Thoracic aorta (tissue), 2 donors: ENCODE measurements around the gene ENOX1. TPM values are rescaled to one million over a fixed set of nuclear protein-coding genes. Genes with fewer than 3 reads are reported as not detected.

ENCODE experiments used
- ATAC-seq: fragments of 150-250 bp; one replicate; pipeline ENCODE4 v1.8.0; 2017; ENCODE audit warnings: low read depth; ENCODE audit not compliant: insufficient number of reproducible peaks, low FRiP score
- DNase-seq: peaks from one replicate; pipeline ENCODE4 v3.0.0-alpha.2; 2020; ENCODE audit warnings: low spot score
- H3K27ac ChIP-seq, 2 donors: fragments of 200-600 bp; sonication (generic); 1 replicate in 1 of 2; 2 replicates in 1 of 2; pipeline ENCODE4 v1.5.1; 2016; ENCODE audit warnings: mild to moderate bottlenecking in 2 of 2, moderate library complexity in 2 of 2
- H3K27me3 ChIP-seq: fragments of 200-600 bp; sonication (generic); replicated peaks from 2 replicates; pipeline ENCODE4 v1.6.0; 2016; ENCODE audit warnings: mild to moderate bottlenecking; ENCODE audit not compliant: insufficient read depth
- H3K36me3 ChIP-seq: fragments of 200-600 bp; sonication (generic); one replicate; pipeline ENCODE4 v1.5.1; 2016
- H3K4me1 ChIP-seq, 2 donors: fragments of 200-600 bp; sonication (generic); 1 replicate in 1 of 2; 2 replicates in 1 of 2; pipeline versions ENCODE4 v1.5.1 to v1.6.0; 2016; ENCODE audit warnings: low read depth in 2 of 2, mild to moderate bottlenecking in 1 of 2; ENCODE audit not compliant: control insufficient read depth in 1 of 2
- H3K4me3 ChIP-seq: fragments of 200-600 bp; sonication (generic); 2 replicates; pipeline ENCODE4 v1.5.1; 2016; ENCODE audit warnings: mild to moderate bottlenecking
- H3K9me3 ChIP-seq: fragments of 200-600 bp; sonication (generic); 2 replicates; pipeline ENCODE4 v1.5.1; 2016
- CTCF ChIP-seq: fragments of 200-600 bp; sonication (generic); IDR thresholded peaks from one replicate; pipeline ENCODE4 v1.5.1; 2019; ENCODE audit warnings: antibody characterized with exemption
- total RNA-seq, 2 donors: library from RNA; depleted of rRNA; stranded (reverse); fragments of >200 nt; gene quantifications; one replicate each; pipeline versions ENCODE4 v1.1.0 to v1.2.3, GENCODE V29; 2016

ENOX1 gene
- total RNA-seq, 2 donors from 2014 or later, result 0.41 to 2.3 TPM

- H3K9me3 ChIP-seq, result no peaks in the 10 kb centered on the region
- H3K27ac ChIP-seq, result no peak overlapping the region
- no peaks in the 10 kb centered on the region for H3K27me3 ChIP-seq
- DNase-seq, result no peak
- H3K36me3 ChIP-seq, result no peaks in the 10 kb centered on the region
- no peak for TF ChIP-seq CTCF
- no peak overlapping the region for H3K4me3 ChIP-seq
- H3K4me1 ChIP-seq, result peaks cover 6 to 15% of the 10 kb centered on the region in 2 donors
- ATAC-seq, result no peak
Observed at GRCh38 chr13:43816401-43816889, 29.7 kb upstream of the ENOX1 start.

- Histone ChIP-seq H3K4me1 (peaks cover 6 to 15% of the 10 kb centered on the region in 2 donors), H3K36me3 (no peaks in the 10 kb centered on the region), H3K27ac (peak overlapping the region in 1 of 2 donors; percentile 30), H3K4me3 (peak overlapping the region; percentile 33), H3K27me3 (no peaks in the 10 kb centered on the region), H3K9me3 (no peaks in the 10 kb centered on the region)
- ATAC-seq (no peak), DNase-seq (no peak)
- TF ChIP-seq CTCF, result no peak
Observed at GRCh38 chr13:43815204-43815603, 28.4 kb upstream of the ENOX1 start.

- Histone ChIP-seq H3K4me1 (peaks cover 5% of the 10 kb centered on the region in 2 donors), H3K4me3 (no peak overlapping the region), H3K27ac (no peak overlapping the region), H3K36me3 (no peaks in the 10 kb centered on the region), H3K27me3 (no peaks in the 10 kb centered on the region), H3K9me3 (no peaks in the 10 kb centered on the region)
- ATAC-seq (no peak), DNase-seq (no peak)
- TF ChIP-seq CTCF, result no peak
Observed at GRCh38 chr13:43808676-43809075, 21.9 kb upstream of the ENOX1 start.

DNA sequence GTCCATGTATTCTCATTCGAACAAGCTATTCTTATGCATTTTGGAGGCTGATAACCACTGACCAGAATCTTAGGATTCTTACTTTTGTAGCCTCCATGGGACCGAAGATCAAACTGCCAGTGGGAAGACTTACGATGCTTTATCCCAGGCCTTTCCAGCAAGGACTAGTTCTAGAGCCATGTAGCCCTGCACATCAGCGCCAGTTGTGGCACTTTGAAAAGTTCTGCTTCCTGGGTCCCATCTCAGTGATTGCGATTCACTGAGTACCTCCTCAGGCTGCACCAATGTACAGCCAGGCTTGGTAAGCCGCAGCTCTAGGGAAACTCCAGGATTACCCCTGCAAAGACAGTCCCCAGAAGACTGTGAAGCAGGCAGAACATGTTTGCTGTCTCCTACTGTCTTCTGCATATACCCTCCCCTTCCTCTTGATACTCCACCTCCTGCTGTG, 18.9 kb upstream of the ENOX1 start:
- no peak for ATAC-seq
- H3K4me1 ChIP-seq, result peaks cover 5% of the 10 kb centered on the region in 2 donors

GRCh38 chr13:43805071-43805468, 18.3 kb upstream of the ENOX1 start:
- Histone ChIP-seq H3K27me3 (no peaks in the 10 kb centered on the region), H3K4me1 (peaks cover 5% of the 10 kb centered on the region in 2 donors), H3K4me3 (no peak overlapping the region), H3K9me3 (no peaks in the 10 kb centered on the region), H3K27ac (no peak overlapping the region), H3K36me3 (no peaks in the 10 kb centered on the region)
- ATAC-seq (no peak), DNase-seq (no peak)
- no peak for TF ChIP-seq CTCF

More for the DNA sequence above, 18.9 kb upstream of the ENOX1 start:
- H3K36me3 ChIP-seq, result no peaks in the 10 kb centered on the region
- TF ChIP-seq CTCF, result no peak
- no peak overlapping the region for H3K27ac ChIP-seq
- H3K4me3 ChIP-seq, result no peak overlapping the region
- no peak for DNase-seq
- no peaks in the 10 kb centered on the region for H3K27me3 ChIP-seq
- H3K9me3 ChIP-seq, result no peaks in the 10 kb centered on the region
